Esophagus squamous epithelium (tissue), 4 donors: ENCODE data around the gene CLOCK.

ENCODE experiments used
- CTCF ChIP-seq, 6 experiments: fragments of 450-650 bp in 4 of 6; fragments of 200-600 bp in 2 of 6; sonication (generic) in 2 of 6; IDR thresholded peaks; one replicate each; pipeline ENCODE4 v1.5.1; 2016 to 2019; ENCODE audit warnings: antibody characterized with exemption in 6 of 6, mild to moderate bottlenecking in 4 of 6, moderate library complexity in 4 of 6
- POLR2A ChIP-seq, 4 donors: fragments of 450-650 bp; IDR thresholded peaks; one replicate each; pipeline ENCODE4 v1.6.1; 2017; ENCODE audit warnings: antibody characterized with exemption in 4 of 4, mild to moderate bottlenecking in 4 of 4, moderate library complexity in 3 of 4

- TF ChIP-seq CTCF (IDR thresholded peaks at IDR 0.05) (no peak), POLR2A (IDR thresholded peaks at IDR 0.05) (no peak)
These were observed 6.9 kb upstream of the CLOCK start for GRCh38 chr4:55553441-55554201.
